ENCODE data around the gene DHRS7B. TPM values are rescaled to one million over a fixed set of nuclear protein-coding genes. Genes with fewer than 3 reads are reported as not detected.

Gene DHRS7B
- total and polyA plus RNA-seq, 9 of the 15 experiments (the other 6 are each of a cell fraction or from before 2014, with no cell fraction given), result 8.0 to 30.7 (median 14.8) TPM

- TF ChIP-seq ZNF280A (IDR thresholded peaks at IDR 0.05; ENCODE audit: low read depth, partially characterized antibody) (no peak), ZFX (CRISPR knock-in tag; IDR thresholded peaks at IDR 0.05) (no peak), PPARD (CRISPR knock-in tag; IDR thresholded peaks at IDR 0.05) (no peak), ZBED1 (IDR thresholded peaks at IDR 0.05) (no peak), CREBBP (IDR thresholded peaks at IDR 0.05; ENCODE audit: low read depth, low read length) (no peak), ETV5 (CRISPR knock-in tag; IDR thresholded peaks at IDR 0.05; ENCODE audit: low read depth) (no peak), HEY1 (CRISPR knock-in tag; IDR thresholded peaks at IDR 0.05; ENCODE audit: borderline replicate concordance) (no peak), BRF2 (IDR thresholded peaks at IDR 0.05; ENCODE audit: borderline replicate concordance, insufficient read depth, insufficient read length) (no peak)
Observed at GRCh38 chr17:21184570-21184969, 57.8 kb downstream of the DHRS7B start (continued).

DNA sequence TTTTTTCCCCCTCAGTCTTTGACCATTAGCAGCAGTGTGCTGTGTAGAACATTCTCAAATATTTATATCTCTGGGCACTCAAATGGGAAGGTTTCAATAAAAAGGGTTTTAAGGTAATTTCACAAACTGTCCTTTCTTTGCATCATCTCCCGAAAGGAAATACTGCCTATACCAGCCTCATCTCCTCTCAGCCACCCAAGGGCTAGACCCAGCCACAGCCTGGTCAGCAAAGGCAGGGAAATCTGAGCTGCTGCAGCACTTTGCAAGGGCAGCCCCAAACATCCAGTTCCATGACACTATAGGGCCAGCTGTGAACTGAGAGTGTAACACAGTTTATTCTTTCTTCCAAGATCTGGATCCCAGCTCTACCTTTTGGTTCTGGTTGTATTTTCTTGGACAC lies 58.3 kb downstream of the DHRS7B start:
- intact Hi-C loops (cut with micrococcal nuclease) (no loop called here), in situ Hi-C loops (cut with MboI) (no loop called here)
- Histone ChIP-seq H3K9ac (ENCODE audit: insufficient read depth in 1 of 2, low read depth in 2 of 2, low read length in 2 of 2) (no peak overlapping the region), H3K27me3 (ENCODE audit: control insufficient read depth in 2 of 2, insufficient read depth in 2 of 2, low read length in 2 of 2) (no peaks in the 10 kb centered on the region), H3K36me3 (ENCODE audit: control insufficient read depth, insufficient read depth, low read length) (peaks cover 17% of the 10 kb centered on the region; the same call in 2 of the 3 replicates), H3K4me3 (no peak overlapping the region), H3K9me1 (ENCODE audit: control insufficient read depth, insufficient read depth, low read length) (no peaks in the 10 kb centered on the region), H3K27ac (ENCODE audit: extremely low read depth, low read depth, low read length) (no peak overlapping the region), H3K9me3 (replicated peaks; ENCODE audit: control insufficient read depth, insufficient read depth, low read depth, low read length) (no peaks in the 10 kb centered on the region), H2AFZ (ENCODE audit: low read depth, low read length) (no peak overlapping the region), H3K79me2 (ENCODE audit: control insufficient read depth, insufficient read depth, low read length) (no peaks in the 10 kb centered on the region), H3K4me1 (replicated peaks in 1 of 2; ENCODE audit: control insufficient read depth in 2 of 2, insufficient read depth in 2 of 2, low read length in 2 of 2) (no peaks in the 10 kb centered on the region), H3K4me2 (ENCODE audit: insufficient read depth, low read length) (no peak overlapping the region), H4K20me1 (replicated peaks; ENCODE audit: control insufficient read depth, insufficient read depth, low read length) (no peaks in the 10 kb centered on the region)
- FAIRE-seq, result no peak
- ATAC-seq, result no peak
- WGBS (ENCODE audit: insufficient coverage, low coverage, missing lambda C conversion rate), result 75% methylated on average over 1 of the region's 1 CpG
- TF ChIP-seq CEBPG (CRISPR knock-in tag; IDR thresholded peaks at IDR 0.05) (no peak), CEBPG (tag; conservative IDR thresholded peaks at IDR 0.05 in 1 of 2, IDR thresholded peaks at IDR 0.05 in 1 of 2) (peak in 1 of 2 experiments; percentile 14; a peak in 1 of 4 replicates), NFRKB (IDR thresholded peaks at IDR 0.05; ENCODE audit: low read depth) (no peak)
- no TSS peak for BruUV-seq (replicated peaks)
- POLR2A ChIA-PET, result no interaction called here
- CTCF ChIA-PET (ENCODE audit: low intra/inter-chr PET ratio), result no interaction called here
- no peak for DNase-seq (ENCODE audit: extremely low read depth in 1 of 4, low spot score in 3 of 4)
